H1 (cell line): ENCODE measurements around the gene ZNF175. TPM values are rescaled to one million over a fixed set of nuclear protein-coding genes. Genes with fewer than 3 reads are reported as not detected.

Experiments
- ATF3 ChIP-seq: IDR thresholded peaks from 2 replicates; pipeline ENCODE4 v1.6.1; 2011; ENCODE audit warnings: low read depth, mild to moderate bottlenecking, low read length; ENCODE audit not compliant: insufficient read depth
- CHD1 ChIP-seq: IDR thresholded peaks from 2 replicates; pipeline ENCODE4 v1.6.1; 2012; ENCODE audit warnings: low read depth, low read length, improper control_type of control experiment
- GABPA ChIP-seq: IDR thresholded peaks from 2 replicates; pipeline ENCODE4 v1.6.1; 2011; ENCODE audit warnings: mild to moderate bottlenecking, low read length, moderate library complexity, borderline replicate concordance; ENCODE audit not compliant: insufficient read depth
- GTF2F1 ChIP-seq: IDR thresholded peaks from 2 replicates; pipeline ENCODE4 v1.6.1; 2012; ENCODE audit warnings: low read depth, low read length, improper control_type of control experiment, borderline replicate concordance
- KDM4A ChIP-seq: IDR thresholded peaks from one replicate; pipeline ENCODE4 v1.7.1; 2012; ENCODE audit warnings: low read depth, mild to moderate bottlenecking, moderate library complexity, low read length, inconsistent platforms; ENCODE audit not compliant: severe bottlenecking
- MAFK ChIP-seq: IDR thresholded peaks from 2 replicates; pipeline ENCODE4 v1.6.1; 2012; ENCODE audit warnings: low read depth, mild to moderate bottlenecking, improper control_type of control experiment, low read length
- MAX ChIP-seq: IDR thresholded peaks from 2 replicates; pipeline ENCODE4 v1.6.1; 2012; ENCODE audit warnings: inconsistent platforms
- NRF1 ChIP-seq: IDR thresholded peaks from 2 replicates; pipeline ENCODE4 v1.6.1; 2011; ENCODE audit warnings: mild to moderate bottlenecking, low read depth, low read length, improper control_type of control experiment
- POLR2A ChIP-seq, 2 experiments: IDR thresholded peaks; 1 replicate in 1 of 2; 2 replicates in 1 of 2; pipeline ENCODE4 v1.6.1; 2011; ENCODE audit warnings: low read depth in 2 of 2, low read length in 2 of 2, mild to moderate bottlenecking in 2 of 2; ENCODE audit errors: control extremely low read depth in 1 of 2
- RFX5 ChIP-seq: IDR thresholded peaks from 2 replicates; pipeline ENCODE4 v1.6.1; 2011; ENCODE audit warnings: low read depth, low read length, improper control_type of control experiment, borderline replicate concordance
- SAP30 ChIP-seq: fragments of 300-600 bp; sonication (generic); IDR thresholded peaks from 2 replicates; pipeline ENCODE4 v1.7.1; 2012; ENCODE audit warnings: low read length, moderate library complexity, mild to moderate bottlenecking, inconsistent platforms; ENCODE audit not compliant: insufficient read depth, insufficient replicate concordance
- SIN3A ChIP-seq, 2 experiments: IDR thresholded peaks in 1 of 2; conservative IDR thresholded peaks in 1 of 2; 2 replicates each; pipeline ENCODE4 v1.6.1; 2011 to 2012; ENCODE audit warnings: low read length in 2 of 2, improper control_type of control experiment in 1 of 2, low read depth in 1 of 2, mild to moderate bottlenecking in 1 of 2
- SIX5 ChIP-seq: IDR thresholded peaks from 2 replicates; pipeline ENCODE4 v1.6.1; 2011; ENCODE audit warnings: mild to moderate bottlenecking, low read depth, low read length
- SP2 ChIP-seq: IDR thresholded peaks from 2 replicates; pipeline ENCODE4 v1.6.1; 2012; ENCODE audit warnings: mild to moderate bottlenecking, low read length, inconsistent platforms
- SRF ChIP-seq: IDR thresholded peaks from 2 replicates; pipeline ENCODE4 v1.6.1; 2011; ENCODE audit warnings: mild to moderate bottlenecking, low read depth, low read length, moderate library complexity
- TBP ChIP-seq: IDR thresholded peaks from 2 replicates; pipeline ENCODE4 v1.6.1; 2011; ENCODE audit warnings: low read depth, low read length, improper control_type of control experiment
- USF2 ChIP-seq: IDR thresholded peaks from 2 replicates; pipeline ENCODE4 v1.6.1; 2011; ENCODE audit warnings: low read length, improper control_type of control experiment
- YY1 ChIP-seq: IDR thresholded peaks from 2 replicates; pipeline ENCODE4 v1.6.1; 2011; ENCODE audit warnings: low read depth, mild to moderate bottlenecking, low read length
- polyA plus RNA-seq, 7 experiments: library from polyadenylated mRNA; depleted of rRNA in 3 of 7; stranded (reverse) in 5 of 7; unstranded in 2 of 7; fragments of >200 nt in 5 of 7; fragments of 200-250 nt in 2 of 7; gene quantifications; 1 replicate in 5 of 7; 2 replicates in 1 of 7; 4 replicates in 1 of 7; pipeline versions ENCODE4 v1.2.1 to v1.2.3, GENCODE V29; 2011 to 2013; ENCODE audit warnings: missing spikeins in 2 of 7, mixed read lengths in 2 of 7
- total RNA-seq: library from RNA; stranded (reverse); fragmentation: NEBNext Ultra II Directional; extraction: Animal tissue kit (Norgen Biotek cat#: 25700); gene quantifications from 2 replicates; pipeline ENCODE4 v1.2.1, GENCODE V29; 2021

The ZNF175 gene
- total and polyA plus RNA-seq, 2 of the 8 experiments (the other 6 are each of a cell fraction or from before 2014, with no cell fraction given): 1.7 to 11.1 TPM

GRCh38 chr19:51570962-51571575 lies at the start of gene ZNF175 (continued):
- no peak for TF ChIP-seq ATF3
- TF ChIP-seq SIN3A (conservative IDR thresholded peaks at IDR 0.05 in 1 of 2, IDR thresholded peaks at IDR 0.05 in 1 of 2; ENCODE audit: low read depth in 1 of 2, low read length in 2 of 2): no peak
- peak; percentile 85; the same call in 1 of the 2 replicates for TF ChIP-seq GABPA
- peak in 1 of 2 experiments; percentile 53; a peak in 1 of 3 replicates for TF ChIP-seq POLR2A (IDR thresholded peaks at IDR 0.05; ENCODE audit: control extremely low read depth in 1 of 2, low read depth in 2 of 2, low read length in 2 of 2)
- TF ChIP-seq KDM4A: peak; percentile 32
- peak; percentile 69 for TF ChIP-seq SIX5
- TF ChIP-seq YY1: peak; percentile 100
- TF ChIP-seq USF2: no peak
- no peak for TF ChIP-seq SRF
- no peak for TF ChIP-seq GTF2F1
- TF ChIP-seq SP2: peak; percentile 14; the same call in 1 of the 2 replicates
- no peak for TF ChIP-seq CHD1
- TF ChIP-seq TBP: no peak
- TF ChIP-seq MAX: no peak
- TF ChIP-seq SAP30: peak; percentile 94
- TF ChIP-seq NRF1: peak; percentile 66
- no peak for TF ChIP-seq MAFK
- TF ChIP-seq RFX5: no peak
- TF ChIP-seq, all 59 proteins: peak for 11
